DND-41 (cell line): ENCODE data around the gene GRIK4.

Experiments used
- ATAC-seq: fragments of 200-7000 bp; cut with Tn5 transposase; 3 replicates; pipeline ENCODE4 v1.9.1; 2021; ENCODE audit warnings: low read depth; ENCODE audit not compliant: insufficient read depth
- DNase-seq: peaks from one replicate; pipeline ENCODE4 v3.0.0-alpha.2; 2020
- H2AFZ ChIP-seq: 2 replicates; pipeline ENCODE4 v1.6.0; 2012; ENCODE audit warnings: low read depth, low read length
- H3K27ac ChIP-seq: 2 replicates; pipeline ENCODE4 v1.5.1; 2012; ENCODE audit warnings: low read length, inconsistent platforms
- H3K27me3 ChIP-seq: fragments of 200-600 bp; sonication (generic); 2 replicates; pipeline ENCODE4 v1.6.0; 2012; ENCODE audit warnings: low read length, mild to moderate bottlenecking, inconsistent platforms; ENCODE audit not compliant: insufficient read depth, poor library complexity
- H3K36me3 ChIP-seq: 2 replicates; pipeline ENCODE4 v1.5.1; 2012; ENCODE audit warnings: low read length, inconsistent platforms; ENCODE audit not compliant: insufficient read depth
- H3K4me1 ChIP-seq: 2 replicates; pipeline ENCODE4 v1.5.1; 2012; ENCODE audit warnings: mild to moderate bottlenecking, low read length; ENCODE audit not compliant: insufficient read depth
- H3K4me2 ChIP-seq: 2 replicates; pipeline ENCODE4 v1.6.0; 2012; ENCODE audit warnings: mild to moderate bottlenecking, moderate library complexity, low read length, inconsistent platforms; ENCODE audit not compliant: insufficient read depth
- H3K4me3 ChIP-seq, 2 experiments: fragments of 200-600 bp in 1 of 2; shearing (Covaris generic) in 1 of 2; 2 replicates each; pipeline ENCODE4 v1.5.1; 2012 to 2016; ENCODE audit warnings: inconsistent platforms in 2 of 2, low read length in 2 of 2, mild to moderate bottlenecking in 2 of 2, low read depth in 1 of 2, moderate library complexity in 1 of 2
- H3K79me2 ChIP-seq: 2 replicates; pipeline ENCODE4 v1.6.0; 2012; ENCODE audit warnings: low read length, inconsistent platforms; ENCODE audit not compliant: insufficient read depth
- H3K9ac ChIP-seq: 2 replicates; pipeline ENCODE4 v1.6.0; 2012; ENCODE audit warnings: low read depth, mild to moderate bottlenecking, inconsistent platforms, low read length, moderate library complexity
- H3K9me3 ChIP-seq: 2 replicates; pipeline ENCODE4 v1.5.1; 2012; ENCODE audit warnings: low read length, moderate library complexity, mild to moderate bottlenecking, inconsistent platforms; ENCODE audit not compliant: insufficient read depth, severe bottlenecking
- H4K20me1 ChIP-seq: 2 replicates; pipeline ENCODE4 v1.6.0; 2012; ENCODE audit warnings: low read length; ENCODE audit not compliant: insufficient read depth
- EZH2 ChIP-seq: IDR thresholded peaks from 3 replicates; pipeline ENCODE4 v1.6.1; 2012; ENCODE audit warnings: borderline replicate concordance, low read depth, mild to moderate bottlenecking, moderate library complexity, low read length, inconsistent platforms; ENCODE audit not compliant: severe bottlenecking
- TF ChIP-seq, protein P1 (sequence below): IDR thresholded peaks from 2 replicates; pipeline ENCODE4 v1.5.1; 2012; ENCODE audit warnings: borderline replicate concordance, low read length, moderate library complexity, mild to moderate bottlenecking; ENCODE audit not compliant: poor library complexity, severe bottlenecking; ENCODE audit errors: extremely low read depth

Gene GRIK4

DNA sequence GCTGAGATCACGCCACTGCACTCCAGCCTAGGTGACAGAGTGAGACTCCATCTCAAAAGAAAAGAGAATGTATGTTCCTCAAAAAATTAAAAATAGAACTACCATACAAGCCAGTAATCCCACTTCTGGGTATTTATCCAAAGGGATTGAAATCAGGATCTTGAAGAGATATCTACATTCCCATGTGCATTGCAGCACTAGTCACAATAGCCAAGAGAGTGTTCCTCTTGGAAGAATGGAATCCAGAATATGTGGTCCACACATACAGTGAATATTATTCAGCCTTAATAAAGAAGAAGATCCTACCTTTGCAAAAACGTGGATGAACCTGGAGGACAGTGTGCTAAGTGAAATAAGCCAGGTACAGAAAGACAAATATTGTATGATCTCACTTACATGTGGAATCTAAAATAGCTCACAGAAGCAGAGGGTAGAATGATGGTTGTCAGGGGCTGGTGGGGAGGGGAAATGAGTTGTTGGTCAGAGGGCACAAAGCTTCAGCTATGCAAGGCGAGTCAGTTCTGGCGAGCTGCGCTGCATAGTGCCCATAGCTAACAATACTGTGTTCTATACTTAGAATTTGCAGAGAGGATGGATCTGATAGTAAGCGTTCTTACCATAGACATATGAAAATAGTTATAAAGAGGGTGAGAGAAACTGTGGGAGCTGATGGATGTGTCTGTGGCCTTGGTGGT lies 32.1 kb downstream of the GRIK4 start:
- TF ChIP-seq EZH2 = no peak
- TF ChIP-seq, protein P1, sequence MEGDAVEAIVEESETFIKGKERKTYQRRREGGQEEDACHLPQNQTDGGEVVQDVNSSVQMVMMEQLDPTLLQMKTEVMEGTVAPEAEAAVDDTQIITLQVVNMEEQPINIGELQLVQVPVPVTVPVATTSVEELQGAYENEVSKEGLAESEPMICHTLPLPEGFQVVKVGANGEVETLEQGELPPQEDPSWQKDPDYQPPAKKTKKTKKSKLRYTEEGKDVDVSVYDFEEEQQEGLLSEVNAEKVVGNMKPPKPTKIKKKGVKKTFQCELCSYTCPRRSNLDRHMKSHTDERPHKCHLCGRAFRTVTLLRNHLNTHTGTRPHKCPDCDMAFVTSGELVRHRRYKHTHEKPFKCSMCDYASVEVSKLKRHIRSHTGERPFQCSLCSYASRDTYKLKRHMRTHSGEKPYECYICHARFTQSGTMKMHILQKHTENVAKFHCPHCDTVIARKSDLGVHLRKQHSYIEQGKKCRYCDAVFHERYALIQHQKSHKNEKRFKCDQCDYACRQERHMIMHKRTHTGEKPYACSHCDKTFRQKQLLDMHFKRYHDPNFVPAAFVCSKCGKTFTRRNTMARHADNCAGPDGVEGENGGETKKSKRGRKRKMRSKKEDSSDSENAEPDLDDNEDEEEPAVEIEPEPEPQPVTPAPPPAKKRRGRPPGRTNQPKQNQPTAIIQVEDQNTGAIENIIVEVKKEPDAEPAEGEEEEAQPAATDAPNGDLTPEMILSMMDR = no peak
- no peaks in the 10 kb centered on the region for H3K4me1 ChIP-seq
- H3K27me3 ChIP-seq = no peaks in the 10 kb centered on the region
- no peak for ATAC-seq
- H4K20me1 ChIP-seq = peaks cover 12% of the 10 kb centered on the region
- DNase-seq = no peak
- no peaks in the 10 kb centered on the region for H3K9me3 ChIP-seq
- no peaks in the 10 kb centered on the region for H3K79me2 ChIP-seq
- H3K9ac ChIP-seq = no peak overlapping the region
- H3K36me3 ChIP-seq = no peaks in the 10 kb centered on the region
- H3K27ac ChIP-seq = no peak overlapping the region
- H3K4me3 ChIP-seq = no peak overlapping the region
- no peak overlapping the region for H2AFZ ChIP-seq
- no peak overlapping the region for H3K4me2 ChIP-seq

DNA sequence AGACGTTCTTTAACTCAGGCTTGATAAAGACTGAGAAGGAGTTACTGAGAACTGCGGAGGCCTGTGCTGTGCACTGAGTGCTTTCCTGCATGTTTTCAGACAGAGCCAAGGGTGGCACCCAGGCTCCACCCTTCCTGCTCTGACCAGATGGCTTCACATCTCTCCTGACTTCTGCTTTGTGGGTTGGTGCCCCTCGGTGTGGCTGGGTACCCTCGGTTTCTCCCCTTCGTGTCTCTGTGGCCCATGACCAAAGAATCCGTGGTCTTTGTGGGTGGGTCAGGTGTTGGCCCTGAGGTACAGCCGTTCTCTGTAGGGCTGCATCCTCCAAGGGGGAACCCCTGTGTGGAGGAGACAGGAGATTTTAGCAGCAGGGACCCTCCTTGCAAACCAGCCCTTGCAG lies 34.3 kb downstream of the GRIK4 start:
- ATAC-seq (no peak), DNase-seq (no peak)
- H3K9ac ChIP-seq = no peak overlapping the region
- H4K20me1 ChIP-seq = peaks cover 12% of the 10 kb centered on the region
- no peak overlapping the region for H3K4me3 ChIP-seq
- no peak overlapping the region for H3K4me2 ChIP-seq
- H3K27me3 ChIP-seq = peaks cover 8% of the 10 kb centered on the region
- no peaks in the 10 kb centered on the region for H3K79me2 ChIP-seq
- no peak overlapping the region for H3K27ac ChIP-seq
- no peaks in the 10 kb centered on the region for H3K9me3 ChIP-seq
- H3K36me3 ChIP-seq = no peaks in the 10 kb centered on the region
- H2AFZ ChIP-seq = no peak overlapping the region
- no peak for TF ChIP-seq EZH2
- TF ChIP-seq, protein P1 = no peak
- no peaks in the 10 kb centered on the region for H3K4me1 ChIP-seq

DNA sequence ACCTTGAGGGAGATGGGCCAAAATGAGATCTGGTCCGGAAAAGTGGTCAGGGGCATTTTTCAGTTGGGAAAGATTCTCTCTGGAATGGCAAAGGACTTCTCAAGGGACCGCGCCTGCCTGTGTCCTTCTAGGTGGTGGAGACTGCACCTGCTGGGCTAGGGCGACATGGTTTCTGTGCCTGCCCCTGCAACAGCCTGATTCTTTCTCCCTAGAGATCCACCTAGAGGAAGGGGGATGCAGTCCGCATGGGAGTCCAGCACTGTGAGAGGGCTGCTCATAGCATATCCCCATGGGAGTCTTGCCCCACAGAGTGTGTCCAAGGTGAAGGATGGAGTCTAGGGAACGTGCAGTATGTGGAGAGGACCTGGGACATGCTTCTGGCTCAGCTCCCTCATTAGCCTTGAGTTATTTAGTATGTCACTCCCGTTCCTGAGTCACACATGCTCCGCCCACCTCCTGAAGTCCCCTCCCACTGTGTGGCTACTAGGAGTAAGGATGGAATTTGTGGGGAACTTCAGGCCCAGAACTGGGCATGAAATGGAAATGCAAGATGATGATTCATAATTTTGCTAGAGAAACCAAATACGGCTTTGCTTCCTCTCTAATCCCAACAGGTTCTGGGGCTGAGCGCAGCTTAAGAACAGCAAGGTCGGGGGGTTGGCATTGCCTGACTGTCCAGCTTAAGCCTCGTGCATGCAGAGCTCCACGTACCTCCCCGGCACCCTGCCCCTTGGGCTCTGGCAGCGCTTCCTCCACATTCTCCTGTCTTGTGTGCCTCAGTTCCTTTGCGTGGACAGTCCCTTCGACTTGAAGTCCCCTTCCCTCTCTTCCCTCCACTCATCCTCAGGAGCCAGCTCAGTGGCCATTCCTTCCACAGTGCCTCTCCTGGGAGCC lies 35.0 kb downstream of the GRIK4 start:
- no peak overlapping the region for H3K9ac ChIP-seq
- H3K79me2 ChIP-seq = no peaks in the 10 kb centered on the region
- no peak overlapping the region for H3K4me3 ChIP-seq
- H3K4me1 ChIP-seq = no peaks in the 10 kb centered on the region
- TF ChIP-seq, protein P1 = no peak
- no peak for TF ChIP-seq EZH2
- no peak overlapping the region for H3K4me2 ChIP-seq
- no peak for DNase-seq
- ATAC-seq = no peak
- peaks cover 12% of the 10 kb centered on the region for H4K20me1 ChIP-seq
- peaks cover 8% of the 10 kb centered on the region for H3K27me3 ChIP-seq
- no peak overlapping the region for H2AFZ ChIP-seq
- H3K9me3 ChIP-seq = no peaks in the 10 kb centered on the region
- no peaks in the 10 kb centered on the region for H3K36me3 ChIP-seq
- H3K27ac ChIP-seq = no peak overlapping the region
